HG02973 (cell line): ENCODE measurements around the gene TIGIT.

Experiments
- ATAC-seq: cut with Tn5 transposase; IDR thresholded peaks from one replicate; pipeline ENCODE4 v1.9.1; 2021; ENCODE audit warnings: moderate library complexity; ENCODE audit not compliant: unreplicated experiment

TIGIT gene

DNA sequence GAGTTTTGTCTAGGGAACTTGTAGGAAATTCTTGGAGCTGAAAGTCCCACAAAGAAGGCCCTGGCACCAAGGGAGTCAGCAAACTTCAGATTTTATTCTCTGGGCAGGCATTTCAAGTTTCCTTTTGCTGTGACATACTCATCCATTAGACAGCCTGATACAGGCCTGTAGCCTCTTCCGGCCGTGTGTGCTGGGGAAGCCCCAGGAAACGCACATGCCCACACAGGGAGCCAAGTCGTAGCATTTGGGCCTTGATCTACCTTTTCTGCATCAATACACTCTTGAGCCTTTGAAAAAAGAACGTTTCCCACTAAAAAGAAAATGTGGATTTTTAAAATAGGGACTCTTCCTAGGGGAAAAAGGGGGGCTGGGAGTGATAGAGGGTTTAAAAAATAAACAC, 15.0 kb downstream of the TIGIT start:
- peak; percentile 90 for ATAC-seq

DNA sequence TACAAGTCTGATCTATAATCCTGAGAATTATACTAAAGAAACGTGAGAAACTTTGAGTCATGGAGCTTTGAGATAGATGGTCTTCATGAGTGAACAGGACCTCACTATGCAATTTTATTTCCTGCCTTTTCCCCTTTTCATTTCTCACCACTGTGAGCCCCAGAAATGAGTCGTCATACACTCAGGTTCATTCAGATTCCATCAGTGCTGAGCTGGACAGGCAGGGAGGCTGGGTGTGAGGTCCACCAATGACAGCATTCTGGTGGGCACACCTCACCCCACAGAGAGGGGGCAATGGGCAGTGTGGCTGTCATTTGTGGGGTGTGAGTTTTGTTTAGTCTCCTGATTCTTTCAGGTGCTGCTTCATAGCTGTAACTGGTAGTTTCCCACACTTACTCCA, 16.9 kb downstream of the TIGIT start:
- ATAC-seq = no peak

DNA sequence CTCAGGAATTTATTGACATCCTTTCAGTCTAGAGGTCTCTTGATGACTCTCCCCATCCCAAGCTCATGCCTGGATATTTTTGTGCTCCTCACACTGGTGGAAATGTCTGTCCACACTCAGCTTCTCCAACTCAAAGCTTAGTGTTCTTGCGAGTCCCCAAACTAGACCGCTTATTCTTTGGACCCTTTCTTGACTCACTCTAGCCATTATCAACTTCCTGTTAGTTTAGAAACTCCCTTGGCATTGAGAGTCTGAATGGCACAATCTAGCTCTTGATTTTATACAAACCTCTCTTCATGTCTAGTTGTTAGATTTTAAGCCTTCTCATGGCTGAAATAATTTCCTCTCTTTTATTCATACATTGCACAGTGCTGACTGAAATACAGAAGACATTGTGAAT, 19.6 kb downstream of the TIGIT start:
- no peak for ATAC-seq

DNA sequence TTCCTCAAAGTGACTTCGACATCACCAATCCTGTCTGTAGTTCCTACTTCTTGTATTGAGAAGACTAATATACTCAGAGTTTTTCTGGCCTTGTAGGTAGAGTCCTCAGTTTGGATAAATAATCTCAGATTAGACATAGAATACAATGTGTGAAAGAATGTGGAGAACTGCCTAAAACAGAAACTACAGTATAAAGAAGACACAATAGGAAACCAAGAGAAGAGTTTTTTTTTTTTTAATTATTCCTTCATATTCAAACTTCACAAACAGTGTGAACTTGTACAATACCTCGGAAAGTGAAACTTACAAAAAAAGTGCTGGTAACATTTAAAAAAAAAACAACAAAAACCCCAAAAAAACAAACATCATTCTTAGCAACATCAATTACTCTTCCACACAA, 20.5 kb downstream of the TIGIT start:
- no peak for ATAC-seq

DNA sequence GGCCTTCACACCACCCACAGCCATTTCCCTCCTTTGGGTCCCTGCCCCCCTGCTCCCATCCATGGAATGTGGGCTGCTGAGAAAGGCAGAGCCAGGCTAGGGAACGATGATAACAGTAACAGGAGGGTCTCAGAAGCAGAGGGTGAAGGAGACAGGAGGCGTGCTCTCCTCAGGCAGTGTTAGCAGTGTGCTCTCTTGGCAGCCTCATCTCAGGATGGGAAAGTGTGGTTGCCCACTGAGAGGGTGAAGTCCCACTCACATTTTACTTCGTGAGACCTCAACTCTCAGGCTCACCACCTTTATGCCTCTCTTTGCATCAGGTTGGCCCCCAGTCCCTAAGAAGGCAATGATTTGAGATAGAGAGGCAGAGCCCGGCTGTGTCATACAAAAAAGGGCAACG, 24.5 kb downstream of the TIGIT start:
- no peak for ATAC-seq

DNA sequence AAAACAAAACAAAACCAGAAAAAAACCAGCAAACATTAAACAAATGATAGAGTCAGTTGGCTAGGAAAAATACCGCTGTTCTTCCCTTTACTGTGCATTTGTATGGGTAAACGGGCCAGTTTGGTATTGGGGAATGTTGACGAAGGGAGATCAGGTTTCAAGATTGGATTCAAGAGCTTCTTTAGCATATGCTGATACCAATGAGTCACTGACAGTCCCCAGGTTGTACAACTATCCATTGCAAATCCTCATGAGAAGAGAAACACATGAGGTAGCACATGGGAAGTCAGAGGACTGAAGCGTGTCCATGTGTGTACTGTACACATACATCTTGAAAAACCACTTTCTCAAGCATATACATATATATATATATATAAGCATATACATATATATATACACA, 25.6 kb downstream of the TIGIT start:
- no peak for ATAC-seq

DNA sequence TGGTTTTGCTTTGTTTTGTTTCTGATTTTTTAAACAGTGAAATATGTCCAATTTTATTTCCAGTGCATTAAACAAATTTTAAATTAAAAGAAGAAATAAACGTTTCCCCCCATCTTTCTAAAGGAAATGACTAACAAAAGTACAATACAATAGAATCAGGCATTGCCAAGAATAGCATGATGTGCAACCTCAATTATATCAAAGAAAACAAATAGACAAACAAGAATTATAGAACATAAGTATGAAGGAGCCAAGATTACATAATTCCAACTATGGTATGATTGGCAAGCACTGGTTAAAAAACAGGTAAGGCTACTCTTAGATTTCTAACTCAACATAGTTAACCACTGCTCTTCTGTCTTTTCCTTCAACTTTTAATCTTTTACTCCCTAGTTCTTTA, 26.4 kb downstream of the TIGIT start:
- ATAC-seq = no peak

DNA sequence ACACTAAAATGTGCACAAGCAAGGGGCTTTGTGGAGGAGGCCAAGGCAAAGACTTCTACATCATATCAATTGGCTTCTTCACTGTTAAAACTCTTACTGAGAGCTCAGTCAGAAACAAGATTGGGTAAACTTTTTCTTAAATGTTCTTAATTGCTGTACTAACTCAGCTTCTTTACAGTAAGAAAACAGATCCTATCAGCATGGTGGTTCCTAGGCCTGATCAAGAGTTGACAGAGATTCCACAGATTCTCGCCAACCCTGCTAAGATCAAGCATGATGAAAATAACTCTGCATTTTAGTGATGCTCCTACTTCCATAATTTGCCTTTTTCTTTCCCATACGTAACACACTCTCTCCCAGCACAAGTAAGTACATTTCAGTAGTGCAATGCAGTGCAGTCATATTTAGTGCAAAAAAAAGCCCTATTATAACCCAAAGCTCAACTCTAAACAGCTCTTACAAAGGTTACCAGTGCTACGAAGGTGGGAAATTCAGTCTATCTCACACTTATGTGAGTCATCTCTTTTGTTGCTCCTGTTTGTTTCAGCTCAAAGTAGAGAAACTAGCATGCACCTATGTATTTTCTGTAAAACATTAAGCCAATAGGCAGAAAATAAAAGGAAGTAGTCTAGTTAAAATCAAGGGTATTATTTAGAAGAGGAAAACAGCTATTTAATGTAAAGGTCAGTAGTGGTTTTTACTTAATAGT, 29.9 kb downstream of the TIGIT start:
- peak; percentile 53 for ATAC-seq

DNA sequence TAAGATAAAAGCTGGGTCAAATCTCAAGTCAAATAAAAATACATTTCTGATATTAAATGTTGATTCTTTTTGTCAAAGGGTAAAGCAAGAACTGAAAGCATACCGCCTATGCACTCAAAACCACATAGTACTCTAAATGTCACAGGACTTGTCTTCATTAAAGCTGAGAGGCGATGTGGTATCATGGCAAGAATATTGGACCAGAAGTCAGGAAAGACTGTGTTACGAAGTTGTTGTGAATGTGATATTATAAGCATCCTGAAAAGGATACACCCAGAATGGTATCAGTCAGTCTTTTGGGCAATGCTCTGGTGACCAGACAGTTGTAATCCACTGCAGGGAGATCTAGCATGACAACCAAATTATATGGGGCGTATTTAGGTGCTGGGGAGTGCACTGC, 33.8 kb downstream of the TIGIT start:
- ATAC-seq = no peak

DNA sequence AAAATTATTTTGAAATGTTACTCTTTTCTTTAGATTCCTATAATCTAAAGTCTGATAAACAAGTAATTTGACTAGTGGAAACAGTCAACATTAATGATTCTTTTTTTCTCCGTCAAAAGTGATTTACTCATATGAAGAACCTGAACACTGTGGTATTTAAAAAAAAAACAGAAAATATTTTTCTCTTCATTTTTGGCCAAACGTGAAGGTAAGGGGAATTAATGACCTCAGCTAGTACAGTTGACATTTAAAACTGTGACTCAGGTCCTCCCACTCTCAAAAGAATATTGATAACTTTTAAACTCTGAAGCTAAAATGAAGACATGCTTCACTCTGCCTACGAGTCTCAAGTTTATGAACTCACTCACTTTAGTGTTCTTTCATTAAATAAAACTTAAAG, 34.5 kb downstream of the TIGIT start:
- no peak for ATAC-seq

DNA sequence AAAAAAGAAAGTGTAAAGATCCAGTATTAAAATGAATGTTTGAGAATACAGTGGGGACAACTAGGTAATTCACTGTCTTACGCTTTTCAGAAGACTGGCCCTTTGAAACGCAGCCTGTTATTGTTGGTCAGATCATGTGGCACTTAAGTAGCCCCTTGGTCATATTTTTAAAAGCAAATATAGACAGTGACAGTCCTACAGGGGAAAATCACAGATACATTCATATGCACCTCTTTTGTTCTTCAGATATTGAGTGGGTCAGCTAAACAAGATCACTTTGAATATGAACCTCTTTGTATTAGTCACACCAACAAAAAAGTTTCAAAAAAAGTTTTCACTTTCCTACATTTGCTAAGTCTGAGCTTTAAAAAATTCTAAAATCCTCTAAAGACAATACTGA, 36.0 kb downstream of the TIGIT start:
- ATAC-seq = peak; percentile 49

DNA sequence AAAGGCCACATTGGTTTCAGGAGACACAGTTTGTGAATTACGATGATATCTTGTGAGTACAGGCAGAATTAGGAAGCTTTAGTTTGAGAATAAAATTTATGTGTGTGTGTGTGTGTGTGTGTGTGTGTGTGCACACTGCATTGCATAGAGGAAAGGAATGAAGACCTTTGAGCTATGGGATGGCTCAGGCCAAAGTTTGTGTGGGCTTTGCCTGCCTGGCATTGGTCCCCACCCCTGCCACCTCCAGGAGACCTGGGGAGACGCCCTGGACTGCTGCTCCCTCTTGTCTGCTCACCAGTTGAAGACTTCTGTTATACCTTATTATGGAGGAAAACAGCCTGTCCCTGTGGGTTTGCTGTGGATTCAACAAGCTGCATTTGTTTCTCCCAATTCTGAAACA, 37.2 kb downstream of the TIGIT start:
- ATAC-seq = no peak

DNA sequence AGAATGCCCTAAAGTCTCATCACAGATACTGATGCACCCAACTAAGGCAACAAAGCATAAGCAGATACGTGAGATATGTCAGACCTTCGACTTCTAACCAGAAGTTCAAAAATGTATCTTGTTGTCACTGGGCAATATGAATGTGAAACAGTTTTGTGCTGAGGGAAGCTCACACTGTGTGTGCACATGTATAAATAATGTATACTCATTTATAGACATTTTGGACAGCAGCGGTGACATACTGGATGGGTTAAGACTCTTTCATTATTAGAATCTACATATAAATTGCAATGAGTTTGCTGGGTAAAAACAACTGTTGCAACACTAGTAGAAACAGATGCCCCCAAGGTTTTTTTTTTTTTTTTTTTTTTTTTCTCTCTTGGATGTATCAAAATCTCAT, 37.9 kb downstream of the TIGIT start:
- no peak for ATAC-seq

DNA sequence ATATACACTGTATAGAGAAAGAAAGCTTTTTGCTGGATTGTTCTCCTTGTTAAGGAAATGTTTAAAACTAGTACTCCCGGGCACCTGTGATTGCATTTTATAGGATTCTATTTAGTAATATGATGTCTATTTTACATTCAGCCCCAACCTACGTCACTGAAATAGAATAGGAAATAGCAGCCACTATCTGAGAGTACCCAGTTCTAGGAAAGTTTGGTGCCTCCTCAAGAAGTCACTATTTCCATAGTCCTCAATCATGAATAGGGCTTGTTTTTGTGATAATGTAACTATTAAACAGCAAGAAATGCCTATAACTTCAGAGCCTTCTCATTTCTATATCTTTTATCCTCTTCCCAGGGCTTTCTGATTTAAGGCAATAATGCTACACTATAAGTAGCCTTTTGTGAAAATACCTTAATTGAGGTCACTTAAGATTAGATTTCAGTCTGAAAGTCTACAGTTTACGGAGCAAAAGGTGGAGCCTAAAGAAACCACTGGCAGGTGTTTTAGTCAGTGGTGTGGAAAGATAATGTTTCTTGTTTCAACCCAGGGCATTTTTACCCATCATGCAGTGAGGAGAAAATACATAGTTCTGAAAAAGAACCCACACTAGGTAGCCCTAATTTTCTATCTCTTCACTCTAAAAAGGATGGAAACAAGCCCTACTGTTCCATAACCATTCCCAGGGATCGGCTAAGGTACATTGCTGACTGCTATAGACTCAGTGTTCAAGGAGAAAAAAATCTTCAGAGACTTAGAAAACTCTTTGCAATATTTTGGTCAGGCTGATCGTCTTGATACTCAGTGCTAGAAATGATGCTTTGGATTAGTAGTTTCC, 38.7 kb downstream of the TIGIT start:
- peak; percentile 42 for ATAC-seq

DNA sequence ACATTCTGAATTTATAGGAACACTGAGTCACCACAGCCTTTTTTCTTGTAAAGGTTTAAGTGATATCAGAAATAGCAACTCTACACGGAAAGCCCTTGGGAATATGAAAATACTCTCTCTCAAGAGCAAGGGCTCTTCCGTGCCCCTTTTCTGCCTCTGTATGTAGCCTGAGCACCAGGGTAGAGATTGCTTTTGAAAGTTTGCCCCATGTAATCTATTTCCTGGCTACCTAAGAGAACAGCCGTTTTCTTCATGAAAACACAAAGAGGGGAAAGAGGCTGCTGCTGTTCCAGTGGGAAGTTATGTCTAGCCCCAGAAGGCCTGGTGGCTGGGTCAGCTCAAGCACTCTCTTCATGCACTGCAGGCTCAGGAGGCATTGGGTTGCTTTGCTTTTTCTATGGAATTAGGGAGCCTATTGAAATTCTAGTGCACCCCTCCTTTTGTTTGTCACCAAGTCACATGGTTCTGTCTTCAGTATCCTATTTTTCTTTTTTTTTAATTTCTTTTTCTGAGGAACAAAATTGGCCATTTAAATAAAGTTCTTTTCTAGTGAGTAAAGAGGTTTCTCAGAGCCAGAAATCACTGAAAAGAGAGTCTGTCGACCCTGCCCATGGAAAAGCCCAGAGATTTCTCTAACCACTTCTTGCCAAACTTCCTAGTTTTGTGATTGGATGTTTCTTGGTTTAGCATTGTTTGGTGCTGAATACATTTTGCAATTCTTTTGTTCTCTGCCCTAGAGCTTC, 39.5 kb downstream of the TIGIT start:
- ATAC-seq = no peak

DNA sequence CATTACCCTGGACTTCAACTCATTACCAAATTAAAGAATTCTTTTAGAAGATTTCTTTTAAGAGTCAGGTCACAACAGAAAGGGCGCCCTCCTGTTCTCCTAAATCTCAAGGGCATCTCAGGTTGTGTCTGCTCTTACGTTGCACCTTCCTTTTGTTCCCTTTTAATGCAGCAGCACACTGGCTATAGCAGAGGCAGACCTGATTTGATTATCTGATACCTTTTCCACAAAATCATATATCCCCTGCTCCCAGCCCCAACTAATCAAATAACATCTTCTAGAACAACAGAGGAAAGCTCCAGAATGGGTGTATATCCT, 40.1 kb downstream of the TIGIT start:
- no peak for ATAC-seq

DNA sequence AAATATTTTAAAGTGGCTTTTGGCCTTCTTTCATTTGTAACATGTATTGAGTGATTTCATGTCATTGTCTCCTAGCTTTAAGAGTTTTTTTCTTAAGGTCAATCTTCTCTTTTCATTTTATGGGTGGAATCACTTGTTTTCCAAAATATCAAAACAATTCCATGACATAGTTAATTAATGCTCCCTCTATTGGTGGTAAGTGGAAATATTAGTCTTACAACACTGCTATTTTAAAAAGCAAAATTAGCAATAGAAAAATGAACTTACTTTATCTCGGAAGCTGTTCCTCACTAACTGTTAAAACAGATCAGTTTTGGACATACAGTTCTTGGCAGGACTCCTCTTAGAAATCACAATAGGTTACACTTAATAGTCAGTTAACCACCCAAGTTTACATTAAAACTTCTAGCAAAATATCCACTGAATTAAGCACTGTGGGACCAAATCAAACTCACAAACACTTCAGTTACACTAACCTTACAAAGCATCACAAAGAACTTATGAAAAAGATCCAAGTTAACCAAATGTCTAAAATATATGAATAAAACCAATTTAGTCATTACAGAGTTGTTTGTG, 42.4 kb downstream of the TIGIT start:
- ATAC-seq = no peak

DNA sequence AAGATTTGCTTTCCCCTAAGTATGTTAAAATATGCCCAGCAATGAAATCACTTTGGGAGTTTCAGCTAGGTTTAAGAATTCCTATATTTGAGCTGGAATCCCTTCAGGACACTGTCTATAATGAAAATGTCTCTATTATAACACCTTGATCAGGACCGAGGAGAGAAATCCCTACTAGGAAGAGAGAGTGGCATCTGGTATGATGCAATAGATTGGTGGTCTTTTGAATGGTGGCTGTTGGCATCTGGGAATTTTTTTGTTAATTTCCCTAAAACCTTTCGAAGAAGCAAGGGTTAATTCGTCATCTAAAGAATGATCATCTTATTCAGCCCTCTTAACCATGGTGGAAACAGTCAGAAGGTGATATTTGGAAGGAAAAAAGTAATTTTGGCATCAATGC, 43.0 kb downstream of the TIGIT start:
- no peak for ATAC-seq

DNA sequence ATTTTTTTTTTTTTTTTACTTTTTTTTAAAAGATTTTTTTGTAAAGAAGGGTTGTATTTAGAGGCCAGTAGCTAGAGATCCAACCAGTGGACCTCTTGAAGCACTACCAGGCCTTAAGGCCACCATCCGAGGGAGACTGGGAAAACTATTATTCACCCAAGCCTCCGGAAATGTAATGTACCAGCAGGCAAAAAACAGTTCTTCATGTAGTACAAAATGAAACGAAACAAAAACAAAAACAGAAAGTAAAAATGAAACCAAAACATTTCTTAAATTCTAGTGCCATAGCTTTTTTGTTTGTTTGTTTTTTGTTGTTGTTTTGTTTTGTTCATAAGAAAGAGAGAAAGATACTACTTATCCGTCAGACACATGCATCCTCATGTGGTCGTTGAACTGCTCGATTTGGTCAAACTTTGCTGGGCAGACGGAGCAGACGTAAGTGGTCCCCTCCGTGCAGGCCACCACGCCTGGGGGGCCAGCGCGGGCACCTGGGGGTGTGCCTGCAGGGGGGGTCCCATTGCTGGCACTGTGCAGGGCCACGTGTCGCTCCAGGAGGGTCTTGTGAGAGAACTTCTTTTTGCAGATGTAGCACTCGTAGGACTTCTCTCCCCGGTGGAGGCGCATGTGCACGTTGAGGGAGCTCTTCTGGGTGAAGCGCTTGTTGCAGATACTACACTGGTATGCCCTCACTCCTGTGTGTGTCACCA, 45.0 kb downstream of the TIGIT start:
- ATAC-seq = no peak

DNA sequence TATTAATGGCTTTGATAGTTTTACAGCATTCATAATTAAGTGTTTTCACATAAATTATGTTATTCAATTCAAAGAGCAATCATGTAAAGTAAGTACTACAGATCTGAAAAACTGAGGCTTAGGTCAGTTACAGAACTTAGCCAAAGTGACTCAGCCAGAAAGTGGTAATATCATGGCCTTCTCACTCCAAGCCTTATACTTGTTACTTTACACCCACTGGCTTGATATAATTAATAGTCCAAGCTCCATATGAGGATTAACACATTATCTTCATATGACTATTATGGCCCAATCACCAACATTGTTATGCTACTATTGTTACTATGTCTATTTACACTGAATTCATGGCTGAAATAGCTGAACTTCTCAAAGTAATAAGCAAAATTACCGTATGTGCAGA, 50.7 kb downstream of the TIGIT start:
- no peak for ATAC-seq

DNA sequence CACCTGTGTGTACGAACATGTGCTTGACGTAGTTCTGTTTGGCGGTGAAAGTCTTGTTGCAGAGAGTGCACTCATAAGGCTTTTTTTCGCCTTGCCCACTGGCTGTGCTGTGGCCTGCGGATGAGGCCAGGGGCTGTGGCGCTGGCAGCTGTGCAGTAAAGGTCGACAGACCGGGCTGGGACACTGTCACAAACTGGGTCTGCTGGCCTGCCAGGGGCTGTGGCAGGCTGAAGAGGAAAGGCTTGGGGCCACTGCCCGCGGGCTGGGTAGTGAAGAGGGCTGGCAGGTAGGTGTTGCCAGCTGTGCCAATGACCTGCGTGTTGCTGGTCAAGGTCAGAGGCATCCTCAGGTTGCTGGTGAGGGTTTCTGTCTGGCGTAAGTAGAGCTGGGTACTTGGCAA, 56.4 kb downstream of the TIGIT start:
- no peak for ATAC-seq
